ENCODE data around the gene NARS2.
"Not testable (repeated sequence)": the region's sequence is repeated elsewhere in the genome, so short reads cannot be mapped to it uniquely, and the experiment has no call there.

NARS2 gene

GRCh38 chr11:78573681-78574080 lies 983 bp downstream of the NARS2 start:
- no peak for DNase-seq

- no peak for DNase-seq
Observed at GRCh38 chr11:78573271-78573670, 1.4 kb downstream of the NARS2 start.

GRCh38 chr11:78572394-78572793 lies 2.3 kb downstream of the NARS2 start:
- DNase-seq = no peak

DNA sequence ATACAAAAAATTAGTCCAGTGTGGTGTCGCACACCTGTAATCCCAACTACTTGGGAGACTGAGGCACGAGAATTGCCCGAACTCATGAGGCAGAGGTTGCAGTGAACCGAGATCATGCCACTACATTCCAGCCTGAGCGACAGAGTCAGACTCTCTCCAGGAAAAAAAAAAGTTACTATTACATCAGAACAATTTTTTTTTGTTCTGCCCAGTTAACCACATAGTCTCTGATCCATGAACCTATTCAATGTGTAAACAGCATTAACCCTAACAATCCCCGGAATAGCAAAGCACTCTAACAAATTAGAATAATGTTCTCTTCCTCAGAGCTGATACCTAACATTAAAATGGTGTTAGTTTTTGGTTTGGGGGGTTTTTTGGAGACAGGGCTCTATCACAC lies 4.6 kb downstream of the NARS2 start:
- no peak for DNase-seq

DNA sequence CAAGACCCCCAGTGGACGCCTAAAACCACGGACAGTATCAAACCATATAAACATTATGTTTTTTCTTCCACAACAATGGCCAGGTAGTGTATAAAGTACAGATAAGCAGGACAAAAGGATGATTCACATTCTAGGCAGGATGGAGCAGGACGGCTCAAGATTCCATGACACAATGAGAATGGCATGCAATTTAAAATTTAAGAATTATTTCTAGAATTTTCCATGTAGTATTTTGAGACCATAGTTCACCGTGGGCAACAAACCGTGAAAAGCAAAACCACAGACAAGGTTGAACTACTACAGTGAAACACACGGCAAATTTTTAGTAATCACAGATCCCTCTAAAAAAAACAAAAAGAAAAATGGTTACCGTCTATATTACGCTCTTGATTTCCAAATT lies 7.5 kb downstream of the NARS2 start:
- no peak for DNase-seq

DNA sequence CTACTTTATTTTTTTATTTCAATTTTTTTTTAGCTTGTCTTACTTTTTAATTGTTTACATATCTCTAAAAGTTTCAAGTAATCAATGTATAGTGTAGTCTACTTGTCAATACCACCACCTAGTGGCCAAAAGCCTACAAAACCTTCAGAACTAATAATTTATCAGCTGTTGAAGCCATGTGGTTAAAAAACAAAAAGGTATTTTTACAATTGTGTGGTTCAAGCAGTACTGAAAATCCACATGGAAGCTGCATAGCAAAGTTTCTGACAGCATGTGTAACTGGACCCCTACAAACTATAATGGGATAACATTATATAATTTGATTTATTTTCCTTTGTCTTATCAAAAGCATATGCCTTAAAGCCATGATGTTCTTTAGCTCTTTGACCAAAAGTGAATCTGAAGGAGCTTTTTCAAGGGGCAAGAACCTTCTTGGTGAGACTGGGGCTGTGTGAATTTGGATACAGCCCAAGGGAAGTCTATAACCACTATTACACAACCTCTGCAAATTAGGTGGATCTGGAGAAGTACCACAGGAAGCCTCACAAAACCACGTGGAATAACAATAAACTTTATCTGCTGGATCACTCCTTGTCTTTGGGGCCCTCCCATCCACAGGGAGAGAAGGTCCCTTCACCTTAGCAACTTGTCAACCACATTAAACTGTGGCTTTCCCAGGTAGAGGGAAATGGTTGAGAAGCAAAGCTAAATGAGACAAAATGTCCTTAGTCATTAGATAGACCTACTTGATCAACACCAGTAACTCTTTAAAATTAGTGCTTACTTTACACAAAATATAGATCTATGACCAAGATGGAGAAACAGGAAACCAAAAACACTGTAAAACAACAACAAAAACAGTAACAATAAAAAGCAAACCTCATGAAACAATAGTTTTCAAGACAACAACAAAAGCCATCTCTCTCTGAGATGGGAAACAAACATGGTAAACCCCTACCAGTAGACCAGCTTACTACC lies 9.9 kb downstream of the NARS2 start:
- DNase-seq = no peak

DNA sequence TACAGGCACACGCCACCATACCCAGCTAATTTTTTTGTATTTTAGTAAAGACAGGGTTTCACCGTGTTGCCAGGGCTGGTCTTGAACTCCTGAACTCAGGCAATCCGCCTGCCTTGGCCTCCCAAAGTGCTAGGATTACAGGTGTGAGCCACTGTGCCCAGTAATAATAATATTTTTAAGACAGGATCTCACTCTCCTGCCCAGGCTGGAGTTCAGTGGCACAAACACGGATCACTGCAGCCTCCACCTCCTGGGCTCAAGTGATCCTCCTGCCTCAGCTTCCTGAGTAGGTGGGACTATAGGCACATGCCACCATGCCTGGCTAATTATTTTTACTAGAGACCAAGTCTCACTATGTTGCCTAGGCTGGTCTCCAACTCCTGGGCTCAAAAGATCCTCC lies 10.6 kb downstream of the NARS2 start:
- not testable (repeated sequence) for DNase-seq

GRCh38 chr11:78563090-78563489 lies 11.6 kb downstream of the NARS2 start:
- DNase-seq = not testable (repeated sequence)

DNA sequence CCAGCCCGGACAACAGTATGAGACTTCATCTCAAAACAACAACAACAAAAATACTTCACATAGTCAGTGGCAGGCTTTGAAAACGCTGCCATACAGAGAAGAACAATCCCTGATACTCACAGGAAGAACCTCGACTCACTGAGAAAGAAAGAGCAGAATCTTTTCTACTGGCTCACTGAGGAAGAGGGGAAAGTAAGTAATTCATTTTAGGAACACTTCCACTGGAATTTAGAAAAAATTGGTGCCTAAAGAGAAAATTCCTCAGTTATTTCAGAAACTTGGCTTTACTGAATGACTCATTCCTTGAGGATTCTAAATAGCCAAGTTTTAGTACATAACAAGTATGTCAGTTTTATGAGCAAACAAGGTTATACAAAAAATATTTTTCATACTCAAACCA lies 12.3 kb downstream of the NARS2 start:
- DNase-seq = no peak

- DNase-seq = no peak
Observed at GRCh38 chr11:78560826-78561484, 13.7 kb downstream of the NARS2 start.

DNA sequence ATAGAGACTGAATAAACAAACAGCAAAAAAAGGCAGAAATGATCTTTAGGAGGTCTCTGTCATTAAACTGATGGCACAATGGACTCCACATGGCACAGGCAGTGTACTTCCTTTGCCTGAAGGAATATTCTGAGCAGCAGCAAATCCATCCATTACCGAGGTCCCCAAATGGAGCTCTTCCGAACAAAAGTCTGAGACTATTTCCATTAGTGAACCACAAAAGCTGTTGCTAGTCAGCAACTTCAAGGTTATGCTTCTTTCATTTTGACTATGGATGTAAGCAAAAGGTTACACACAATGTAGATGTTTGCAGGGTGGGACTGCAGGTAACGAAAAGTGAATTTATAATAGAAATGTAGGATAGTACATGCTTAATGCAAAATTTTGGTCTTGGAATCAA lies 14.5 kb downstream of the NARS2 start:
- no peak for DNase-seq

- DNase-seq = no peak
Observed at GRCh38 chr11:78557236-78557635, 17.4 kb downstream of the NARS2 start.

DNA sequence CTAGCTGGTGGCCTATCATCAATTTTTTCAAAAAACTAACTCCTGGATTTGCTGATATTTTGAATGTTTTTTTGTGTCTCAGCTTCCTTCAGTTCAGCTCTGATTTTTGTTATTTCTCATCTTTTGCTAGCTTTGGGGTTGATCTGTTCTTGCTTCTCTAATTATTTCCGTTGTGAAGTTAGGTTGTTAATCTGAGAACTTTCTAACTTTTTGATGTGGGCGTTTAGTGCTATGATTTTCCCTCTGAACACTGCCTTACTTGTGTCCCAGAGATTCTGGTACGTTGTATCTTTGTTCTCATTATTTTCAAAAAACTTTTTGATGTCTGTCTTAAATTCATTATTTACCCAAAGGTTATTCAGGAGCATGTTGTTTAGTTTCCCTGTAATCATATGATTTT lies 19.1 kb downstream of the NARS2 start:
- no peak for DNase-seq

DNA sequence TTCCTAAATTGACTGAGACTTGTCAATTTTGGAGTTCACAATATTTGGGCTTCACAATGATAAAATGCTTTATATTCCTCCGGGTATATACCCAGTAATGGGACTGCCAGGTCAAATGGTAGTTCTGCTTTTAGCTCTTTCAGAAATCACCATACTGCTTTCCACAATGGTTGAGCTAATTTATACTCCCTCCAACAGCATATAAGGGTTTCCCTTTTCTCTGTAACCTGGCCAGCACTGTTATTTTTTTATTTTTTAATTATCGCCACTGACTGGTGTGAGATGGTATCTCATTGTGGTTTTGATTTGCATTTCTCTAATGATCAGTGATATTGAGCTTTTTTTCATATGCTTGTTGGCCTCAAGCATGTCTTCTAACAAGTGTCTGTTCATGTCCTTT lies 21.8 kb downstream of the NARS2 start:
- DNase-seq = no peak

- not testable (repeated sequence) for DNase-seq
Observed at GRCh38 chr11:78552139-78552538, 22.5 kb downstream of the NARS2 start.

- no peak for DNase-seq
Observed at GRCh38 chr11:78551066-78551465, 23.6 kb downstream of the NARS2 start.

GRCh38 chr11:78549624-78550409 lies 24.8 kb downstream of the NARS2 start:
- DNase-seq = no peak

DNA sequence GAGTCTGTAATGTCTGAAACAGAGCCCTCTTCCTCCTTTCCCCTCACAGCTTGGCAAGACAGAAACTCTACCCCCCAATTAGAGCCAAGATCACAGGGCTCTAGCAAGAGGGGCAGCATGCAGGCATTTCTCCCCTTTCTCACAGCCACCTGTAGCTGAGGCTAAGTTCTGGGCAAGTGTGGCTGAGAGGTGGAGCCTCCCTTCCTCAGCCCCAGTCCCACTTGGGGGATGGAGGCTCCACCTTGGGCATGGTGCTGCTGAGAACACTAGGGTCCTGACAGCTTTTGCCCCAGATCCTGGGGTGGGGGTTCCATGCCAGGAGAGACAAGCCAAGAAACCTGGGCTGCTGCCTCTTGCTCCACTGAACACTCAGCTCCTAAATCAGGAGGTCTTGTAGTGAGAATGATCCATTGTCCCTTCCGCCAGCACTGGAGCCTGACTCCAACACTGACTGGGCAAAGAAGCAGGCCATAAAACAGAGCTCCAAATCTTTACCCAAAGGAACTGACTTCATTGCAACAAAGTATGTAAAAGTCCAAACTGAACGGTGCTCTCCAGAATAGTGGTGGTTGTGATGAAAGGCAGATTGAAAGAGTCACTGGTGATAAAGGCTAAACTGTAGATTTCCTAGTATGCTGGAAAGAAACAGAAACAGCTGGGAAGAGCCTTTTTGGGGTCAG lies 25.6 kb downstream of the NARS2 start:
- no peak for DNase-seq

- DNase-seq = no peak
Observed at GRCh38 chr11:78547931-78548705, 26.5 kb downstream of the NARS2 start.

DNA sequence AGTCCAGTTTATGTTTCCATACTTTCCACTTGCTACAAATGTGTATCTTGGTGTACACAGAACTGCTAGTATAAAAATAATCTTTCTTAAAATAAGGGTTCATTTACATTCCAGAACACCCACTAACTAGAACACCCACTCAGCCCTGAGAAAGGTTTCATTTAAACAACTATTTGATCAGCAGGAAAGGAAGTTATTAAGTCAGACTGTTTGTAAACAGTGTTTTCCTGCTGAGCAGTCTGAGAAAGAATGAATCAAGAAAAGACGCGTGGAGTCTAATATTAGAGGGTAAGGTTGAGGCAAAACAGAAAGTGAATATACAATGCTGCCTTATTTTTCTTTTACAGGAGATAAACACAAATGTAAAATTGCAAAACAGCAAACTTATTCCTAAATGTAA lies 32.7 kb downstream of the NARS2 start:
- DNase-seq = no peak

DNA sequence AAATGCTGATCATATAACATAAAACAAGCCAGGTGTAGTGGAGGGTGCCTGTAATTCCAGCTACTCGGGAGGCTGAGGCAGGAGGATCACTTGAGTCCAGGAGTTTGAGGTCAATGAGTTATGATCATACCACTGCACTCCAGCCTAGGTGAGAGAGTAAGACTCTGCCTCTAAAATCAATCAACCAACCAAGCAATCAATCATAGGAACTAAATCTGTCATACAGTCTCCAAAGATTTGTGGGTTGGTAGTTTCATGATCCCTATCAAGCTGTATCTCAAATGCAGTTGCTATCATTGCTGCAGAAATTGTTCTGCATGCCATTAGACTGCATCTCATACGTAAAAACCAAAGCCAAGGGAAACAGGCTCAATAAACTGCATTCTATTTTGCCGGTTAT lies 33.1 kb downstream of the NARS2 start:
- DNase-seq = no peak

DNA sequence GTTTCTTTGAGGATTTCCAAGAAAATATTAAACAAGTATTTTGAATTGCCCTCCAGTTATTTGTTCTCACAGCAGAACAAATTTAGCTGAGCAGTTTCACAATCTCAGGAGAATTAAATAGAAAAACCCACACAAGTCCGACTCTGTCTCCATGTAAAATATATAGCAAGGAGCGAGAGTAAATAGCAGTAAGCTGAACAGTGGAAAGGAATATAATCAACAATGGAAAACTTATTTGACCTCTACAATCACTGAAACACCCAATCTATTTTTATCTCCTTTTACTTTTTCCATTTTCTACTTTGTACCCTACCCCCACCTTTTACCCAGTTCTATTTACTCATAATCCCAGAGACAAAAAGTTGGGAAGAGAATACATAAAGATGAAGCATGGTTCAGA lies 34.4 kb downstream of the NARS2 start:
- no peak for DNase-seq
